Activated naive CD8-positive, alpha-beta T cell treated with anti-CD3 and anti-CD28 coated beads, Interleukin-2, amount 50 U/mL, for 24 hours (primary cell): ENCODE measurements around the gene EIF6.

Source experiments
- ATAC-seq: fragments of 150-1000 bp; cut with Tn5 transposase; one replicate; pipeline ENCODE4 v1.10.0; 2021
- DNase-seq: peaks from one replicate; pipeline ENCODE4 v3.0.0; 2021
- H3K27ac Mint-ChIP-seq: one replicate; pipeline ENCODE4 v1.8.0; 2021; ENCODE audit warnings: mild to moderate bottlenecking, mixed read lengths
- H3K27me3 Mint-ChIP-seq: one replicate; pipeline ENCODE4 v1.8.0; 2021; ENCODE audit warnings: mixed read lengths
- H3K36me3 Mint-ChIP-seq: one replicate; pipeline ENCODE4 v1.8.0; 2021; ENCODE audit warnings: low read depth, mixed read lengths
- H3K4me1 Mint-ChIP-seq: one replicate; pipeline ENCODE4 v1.8.0; 2021; ENCODE audit warnings: mixed read lengths
- H3K4me3 Mint-ChIP-seq: one replicate; pipeline ENCODE4 v1.8.0; 2021; ENCODE audit warnings: mild to moderate bottlenecking, moderate library complexity, mixed read lengths
- H3K9me3 Mint-ChIP-seq: one replicate; pipeline ENCODE4 v1.8.0; 2021; ENCODE audit warnings: mixed read lengths

EIF6 gene

DNA sequence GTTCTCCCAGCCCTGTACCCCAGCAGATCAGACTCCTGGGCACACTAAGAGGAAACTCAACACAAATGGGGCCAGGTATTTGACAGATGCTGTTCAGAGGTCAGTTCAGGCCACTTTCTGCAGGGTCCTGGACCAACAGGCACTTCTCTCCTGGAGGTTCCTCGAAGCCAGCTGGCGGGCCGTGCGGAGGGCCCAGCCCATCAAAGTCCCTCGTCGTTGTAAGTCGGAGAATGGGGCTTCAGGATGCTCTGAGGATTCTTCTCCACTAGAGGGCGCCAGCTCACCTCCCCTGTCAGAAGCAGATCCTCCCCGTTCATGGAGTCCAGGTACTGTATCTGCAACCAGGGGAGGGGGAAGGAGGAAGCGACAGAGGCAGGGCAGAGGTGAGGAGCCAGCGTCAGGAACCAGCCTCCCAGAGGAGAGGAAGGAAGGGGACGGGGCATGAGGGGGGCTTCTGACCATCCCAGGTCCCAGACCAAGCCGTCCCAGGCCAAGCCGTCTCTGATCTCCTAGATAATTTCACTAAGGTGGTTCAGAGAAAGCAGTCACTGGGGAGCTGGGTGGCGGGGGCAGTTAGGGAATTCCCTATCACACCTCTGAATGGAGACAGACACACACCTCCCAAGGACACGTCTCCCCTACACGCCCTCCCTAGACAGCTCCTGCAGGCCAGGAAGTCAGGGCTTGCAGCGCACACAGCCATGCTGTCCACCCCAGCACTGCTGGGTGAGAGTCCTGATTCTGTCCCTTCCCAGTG is 19.3 kb upstream of the EIF6 start:
- peak; percentile 85 for DNase-seq
- peaks cover 57% of the 10 kb centered on the region for H3K4me1 Mint-ChIP-seq
- peaks cover 4% of the 10 kb centered on the region for H3K36me3 Mint-ChIP-seq
- H3K27ac Mint-ChIP-seq, result peak overlapping the region; percentile 62
- H3K4me3 Mint-ChIP-seq, result peak overlapping the region; percentile 32
- H3K9me3 Mint-ChIP-seq, result no peaks in the 10 kb centered on the region
- no peaks in the 10 kb centered on the region for H3K27me3 Mint-ChIP-seq
- peak; percentile 56 for ATAC-seq

- no peaks in the 10 kb centered on the region for H3K9me3 Mint-ChIP-seq
- no peak overlapping the region for H3K27ac Mint-ChIP-seq
- H3K36me3 Mint-ChIP-seq, result peaks cover 4% of the 10 kb centered on the region
- ATAC-seq, result peak; percentile 1
- H3K4me3 Mint-ChIP-seq, result no peak overlapping the region
- no peak for DNase-seq
- peaks cover 57% of the 10 kb centered on the region for H3K4me1 Mint-ChIP-seq
- no peaks in the 10 kb centered on the region for H3K27me3 Mint-ChIP-seq
These were observed 18.8 kb upstream of the EIF6 start for GRCh38 chr20:35303382-35303734.

- no peak overlapping the region for H3K27ac Mint-ChIP-seq
- no peak for ATAC-seq
These were observed 18.1 kb upstream of the EIF6 start for GRCh38 chr20:35302421-35303335.

DNA sequence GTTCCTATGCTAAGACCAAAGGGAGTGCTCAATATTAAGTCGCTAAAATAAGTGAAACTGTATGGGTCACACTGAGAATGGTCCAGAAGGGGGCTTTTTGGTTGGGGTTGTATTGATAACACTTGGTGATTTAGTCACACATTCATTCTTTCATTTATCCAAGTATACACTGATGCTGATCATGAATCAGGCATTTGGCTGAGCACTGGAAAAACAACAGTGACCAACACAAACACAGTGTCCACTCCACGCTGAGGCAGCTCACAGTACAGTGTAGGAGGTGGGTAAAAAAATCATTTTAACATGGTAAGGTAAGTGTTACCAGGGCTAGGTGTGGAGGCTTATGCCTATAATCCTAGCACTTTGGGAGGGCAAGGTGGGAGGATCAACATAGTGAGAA is 16.9 kb upstream of the EIF6 start:
- no peak for ATAC-seq
- Mint-ChIP-seq H3K9me3 (no peaks in the 10 kb centered on the region), H3K4me1 (peaks cover 42% of the 10 kb centered on the region), H3K27ac (no peak overlapping the region), H3K27me3 (no peaks in the 10 kb centered on the region), H3K4me3 (no peak overlapping the region), H3K36me3 (peaks cover 4% of the 10 kb centered on the region)
- no peak for DNase-seq

More at GRCh38 chr20:35302421-35303335, 18.1 kb upstream of the EIF6 start:
- peaks cover 54% of the 10 kb centered on the region for H3K4me1 Mint-ChIP-seq
- H3K9me3 Mint-ChIP-seq, result no peaks in the 10 kb centered on the region
- no peak for DNase-seq
- H3K36me3 Mint-ChIP-seq, result peaks cover 4% of the 10 kb centered on the region
- H3K27me3 Mint-ChIP-seq, result no peaks in the 10 kb centered on the region
- no peak overlapping the region for H3K4me3 Mint-ChIP-seq

DNA sequence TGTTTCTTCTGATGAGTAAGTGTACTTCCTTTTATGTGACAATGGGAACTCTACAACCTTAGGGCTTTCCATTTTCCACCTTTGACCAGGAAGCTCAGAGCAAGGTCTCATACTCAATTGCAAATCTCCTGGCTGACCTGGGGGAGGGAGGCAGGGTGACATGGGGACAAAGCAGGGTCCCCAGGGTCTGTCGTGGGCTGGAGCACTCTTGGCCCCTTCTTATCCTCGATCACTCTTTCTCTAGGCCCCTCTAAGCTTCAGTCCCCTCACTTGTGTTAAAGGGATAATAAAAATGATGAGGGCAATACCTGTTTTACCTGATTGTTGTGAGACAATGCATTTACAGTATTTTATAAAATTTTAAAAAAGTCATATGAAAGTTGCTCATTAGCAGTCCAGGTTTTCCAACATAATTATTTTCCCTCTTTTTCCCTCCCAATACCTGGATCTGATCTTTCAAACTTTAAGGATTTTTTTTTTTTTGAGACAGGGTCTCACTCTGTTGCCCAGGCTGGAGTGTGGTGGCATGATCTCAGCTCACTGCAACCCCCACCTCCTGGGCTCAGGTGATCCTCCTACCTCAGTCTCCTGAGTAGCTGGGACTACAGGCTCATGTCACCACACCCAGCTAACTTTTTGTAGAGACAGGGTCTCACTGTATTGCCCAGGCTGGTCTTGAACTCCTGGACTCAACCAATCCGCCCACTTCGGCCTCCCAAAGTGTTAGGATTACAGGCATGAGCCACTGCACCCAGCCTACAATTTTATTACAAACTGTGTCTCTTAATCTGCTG is 16.1 kb upstream of the EIF6 start:
- Mint-ChIP-seq H3K27me3 (no peaks in the 10 kb centered on the region), H3K4me1 (peaks cover 35% of the 10 kb centered on the region), H3K36me3 (no peaks in the 10 kb centered on the region), H3K9me3 (no peaks in the 10 kb centered on the region), H3K27ac (peak overlapping the region; percentile 6), H3K4me3 (no peak overlapping the region)
- ATAC-seq (no peak), DNase-seq (no peak)

- H3K27ac Mint-ChIP-seq, result peak overlapping the region; percentile 6
These were observed 15.2 kb upstream of the EIF6 start for GRCh38 chr20:35299780-35300179.

DNA sequence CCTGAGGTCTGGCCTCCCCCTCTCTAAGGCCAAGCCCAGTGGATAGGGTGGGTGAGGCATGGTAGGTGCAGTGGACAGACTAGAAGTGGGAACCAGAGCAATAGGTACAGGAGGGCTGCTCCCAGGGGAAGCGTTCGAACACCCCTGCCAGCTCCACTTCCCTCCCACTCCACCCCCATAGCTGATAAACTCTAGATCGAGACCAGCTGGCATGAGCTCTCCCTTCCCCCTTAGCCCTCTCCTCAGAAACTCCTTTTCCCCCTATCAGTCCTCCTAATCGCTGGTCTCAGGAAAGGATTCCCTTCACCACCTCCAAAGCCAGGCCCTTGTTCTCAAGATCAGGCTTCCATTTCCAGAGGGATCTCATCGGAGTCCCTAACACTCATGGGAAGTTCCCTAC is 13.7 kb upstream of the EIF6 start:
- H3K4me3 Mint-ChIP-seq, result no peak overlapping the region
- no peaks in the 10 kb centered on the region for H3K27me3 Mint-ChIP-seq
- H3K4me1 Mint-ChIP-seq, result peaks cover 11% of the 10 kb centered on the region
- DNase-seq (no peak), ATAC-seq (no peak)
- H3K9me3 Mint-ChIP-seq, result no peaks in the 10 kb centered on the region
- H3K36me3 Mint-ChIP-seq, result no peaks in the 10 kb centered on the region
- no peak overlapping the region for H3K27ac Mint-ChIP-seq

More at GRCh38 chr20:35299780-35300179, 15.2 kb upstream of the EIF6 start:
- H3K9me3 Mint-ChIP-seq, result no peaks in the 10 kb centered on the region
- no peaks in the 10 kb centered on the region for H3K36me3 Mint-ChIP-seq
- H3K27me3 Mint-ChIP-seq, result no peaks in the 10 kb centered on the region
- no peak overlapping the region for H3K4me3 Mint-ChIP-seq
- H3K4me1 Mint-ChIP-seq, result peaks cover 26% of the 10 kb centered on the region
- no peak for DNase-seq
- no peak for ATAC-seq

- ATAC-seq (no peak), DNase-seq (no peak)
- Mint-ChIP-seq H3K4me3 (no peak overlapping the region), H3K27ac (no peak overlapping the region), H3K9me3 (no peaks in the 10 kb centered on the region), H3K27me3 (peaks cover 1% of the 10 kb centered on the region), H3K36me3 (no peaks in the 10 kb centered on the region), H3K4me1 (peaks cover 5% of the 10 kb centered on the region)
These were observed 13.2 kb upstream of the EIF6 start for GRCh38 chr20:35297740-35298139.

DNA sequence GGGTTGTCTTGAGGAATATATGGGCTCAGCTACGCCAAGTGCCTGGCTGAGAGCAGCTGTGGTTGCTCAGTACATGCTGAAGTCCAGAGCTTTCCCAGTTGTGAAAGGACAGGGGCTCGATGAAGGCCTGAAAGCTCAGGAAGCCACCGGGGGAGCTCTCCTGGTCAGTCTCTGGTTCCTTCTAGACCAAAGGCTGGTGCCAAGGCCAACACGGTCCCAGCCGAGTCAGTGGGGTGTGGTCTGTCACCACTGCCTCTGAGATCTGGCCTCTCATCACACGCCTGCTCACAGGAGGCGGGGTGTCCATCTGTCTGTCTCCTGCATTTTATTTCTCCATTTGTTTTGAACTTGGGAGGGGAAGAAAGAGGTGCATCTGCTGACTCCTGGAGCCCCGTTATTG is 12.6 kb upstream of the EIF6 start:
- Mint-ChIP-seq H3K36me3 (no peaks in the 10 kb centered on the region), H3K27ac (no peak overlapping the region), H3K27me3 (peaks cover 2% of the 10 kb centered on the region), H3K4me3 (no peak overlapping the region), H3K4me1 (no peaks in the 10 kb centered on the region), H3K9me3 (no peaks in the 10 kb centered on the region)
- DNase-seq, result no peak
- ATAC-seq, result no peak

DNA sequence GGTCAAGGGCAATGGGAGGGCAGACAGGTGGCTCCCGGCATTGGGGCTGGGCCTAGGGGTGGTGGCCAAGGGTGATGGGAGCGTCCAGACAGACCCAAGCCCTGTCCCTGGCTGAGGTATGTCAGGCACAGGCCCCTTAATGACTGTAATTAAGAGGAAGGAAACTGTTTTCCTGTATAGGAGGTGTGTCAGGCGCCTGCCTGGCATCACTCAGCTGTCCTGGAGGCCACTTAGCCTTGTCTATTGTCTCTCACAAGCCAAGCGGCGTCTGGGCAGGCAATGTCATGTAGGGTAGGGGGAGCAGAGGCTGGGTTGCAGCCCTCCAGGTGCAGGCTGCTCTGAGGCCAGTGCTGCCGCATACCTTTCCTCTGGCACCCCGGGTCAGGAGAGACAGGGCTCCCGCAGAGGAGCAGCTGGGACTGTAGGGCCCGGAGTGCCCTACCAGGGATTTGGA is 11.6 kb upstream of the EIF6 start:
- no peak overlapping the region for H3K27ac Mint-ChIP-seq
- H3K4me3 Mint-ChIP-seq, result no peak overlapping the region
- no peaks in the 10 kb centered on the region for H3K36me3 Mint-ChIP-seq
- DNase-seq, result no peak
- no peaks in the 10 kb centered on the region for H3K4me1 Mint-ChIP-seq
- H3K27me3 Mint-ChIP-seq, result peaks cover 2% of the 10 kb centered on the region
- ATAC-seq, result no peak
- H3K9me3 Mint-ChIP-seq, result no peaks in the 10 kb centered on the region

DNA sequence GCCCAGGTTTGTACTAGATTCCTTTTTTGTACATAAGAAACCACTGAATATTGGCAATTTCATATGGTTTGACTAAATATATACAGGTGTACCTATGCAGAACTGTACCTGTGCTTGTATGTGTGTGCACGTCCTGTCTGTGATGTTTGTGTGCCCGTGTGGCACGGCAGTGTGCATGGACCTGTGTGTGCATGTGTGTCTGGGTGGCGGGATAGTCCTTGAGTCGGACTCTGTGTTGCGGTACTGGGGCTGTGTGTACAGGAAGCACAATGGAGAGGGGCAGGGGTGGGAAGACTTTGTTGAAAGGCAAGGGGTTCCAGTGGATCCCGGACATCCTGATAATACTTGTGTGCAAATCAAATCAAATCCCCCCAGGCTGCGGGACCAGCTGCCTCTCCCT is 11.1 kb upstream of the EIF6 start:
- DNase-seq (no peak), ATAC-seq (no peak)
- peaks cover 2% of the 10 kb centered on the region for H3K27me3 Mint-ChIP-seq
- no peaks in the 10 kb centered on the region for H3K36me3 Mint-ChIP-seq
- no peaks in the 10 kb centered on the region for H3K9me3 Mint-ChIP-seq
- no peak overlapping the region for H3K4me3 Mint-ChIP-seq
- no peaks in the 10 kb centered on the region for H3K4me1 Mint-ChIP-seq
- no peak overlapping the region for H3K27ac Mint-ChIP-seq

DNA sequence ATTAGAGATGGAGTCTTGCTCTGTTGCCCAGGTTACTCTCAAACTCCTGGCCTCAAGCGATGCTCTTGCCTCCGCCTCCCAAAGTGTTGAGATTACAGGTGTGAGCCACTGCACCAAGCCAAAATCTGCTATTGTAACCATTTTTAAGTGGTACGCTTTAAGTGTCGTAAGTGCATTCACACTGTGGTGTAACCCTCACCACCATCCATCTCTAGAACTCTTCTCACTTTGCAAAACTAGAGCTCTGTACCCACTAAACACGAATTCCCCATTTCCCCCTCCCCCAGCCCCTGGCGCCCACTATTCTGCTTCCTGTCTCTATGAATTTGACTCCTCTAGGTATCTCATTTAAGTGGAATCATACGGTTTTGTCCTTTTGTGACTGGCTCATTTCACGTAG is 10.5 kb upstream of the EIF6 start:
- no peak overlapping the region for H3K27ac Mint-ChIP-seq
- H3K9me3 Mint-ChIP-seq, result no peaks in the 10 kb centered on the region
- no peak for DNase-seq
- H3K36me3 Mint-ChIP-seq, result no peaks in the 10 kb centered on the region
- no peaks in the 10 kb centered on the region for H3K4me1 Mint-ChIP-seq
- peaks cover 2% of the 10 kb centered on the region for H3K27me3 Mint-ChIP-seq
- no peak for ATAC-seq
- H3K4me3 Mint-ChIP-seq, result no peak overlapping the region

DNA sequence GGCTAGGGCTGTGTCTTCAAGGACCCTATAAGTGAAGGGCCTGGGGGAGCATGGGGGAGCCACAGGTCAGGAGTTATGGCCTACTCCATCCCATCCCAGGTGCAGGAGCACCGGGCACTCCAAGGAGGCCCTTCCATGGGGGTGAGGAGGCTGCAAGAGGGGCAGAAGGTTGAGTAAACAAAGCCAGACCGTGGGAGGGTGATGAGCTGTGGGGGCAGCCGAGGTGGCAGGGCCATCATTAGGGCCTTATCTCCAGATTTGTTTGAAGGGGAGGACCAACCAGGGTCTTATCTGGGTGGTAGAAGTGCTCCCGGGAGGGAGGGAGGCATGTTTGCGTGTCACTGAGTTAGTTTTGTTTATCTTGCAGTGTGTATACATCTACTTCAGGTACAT is 9.7 kb upstream of the EIF6 start:
- no peaks in the 10 kb centered on the region for H3K4me1 Mint-ChIP-seq
- no peaks in the 10 kb centered on the region for H3K36me3 Mint-ChIP-seq
- no peak overlapping the region for H3K4me3 Mint-ChIP-seq
- peaks cover 2% of the 10 kb centered on the region for H3K27me3 Mint-ChIP-seq
- DNase-seq, result no peak
- H3K27ac Mint-ChIP-seq, result no peak overlapping the region
- H3K9me3 Mint-ChIP-seq, result no peaks in the 10 kb centered on the region
- no peak for ATAC-seq
